Dedifferentiated amniotic fluid mesenchymal stem cell (primary cell): Measurements from ENCODE around the gene XIRP2.
"Not testable (repeated sequence)": the region's sequence is repeated elsewhere in the genome, so short reads cannot be mapped to it uniquely, and the experiment has no call there.

Source experiments
- DNase-seq: peaks from one replicate; pipeline ENCODE4 v3.0.0-alpha.2; 2016; ENCODE audit errors: extremely low spot score

The XIRP2 gene

DNA sequence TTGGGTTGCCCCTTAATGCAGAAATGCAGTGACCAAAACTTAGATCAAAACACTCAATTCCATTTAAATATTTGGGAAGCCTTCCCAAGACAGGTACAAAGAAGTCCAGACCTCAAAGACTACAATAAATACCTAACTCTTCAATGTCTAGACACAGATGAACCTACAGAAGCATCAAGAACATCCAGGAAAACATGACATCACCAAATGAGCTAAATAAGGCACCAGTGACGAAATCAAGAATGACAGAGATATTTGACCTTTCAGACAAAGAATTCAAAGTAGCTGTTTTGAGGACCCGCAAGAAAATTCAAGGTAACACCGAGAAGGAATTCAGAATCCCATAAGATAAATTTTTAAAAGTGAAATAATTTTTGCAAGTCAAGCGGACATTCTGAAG lies 140.2 kb downstream of the XIRP2 start:
- no peak for DNase-seq

DNA sequence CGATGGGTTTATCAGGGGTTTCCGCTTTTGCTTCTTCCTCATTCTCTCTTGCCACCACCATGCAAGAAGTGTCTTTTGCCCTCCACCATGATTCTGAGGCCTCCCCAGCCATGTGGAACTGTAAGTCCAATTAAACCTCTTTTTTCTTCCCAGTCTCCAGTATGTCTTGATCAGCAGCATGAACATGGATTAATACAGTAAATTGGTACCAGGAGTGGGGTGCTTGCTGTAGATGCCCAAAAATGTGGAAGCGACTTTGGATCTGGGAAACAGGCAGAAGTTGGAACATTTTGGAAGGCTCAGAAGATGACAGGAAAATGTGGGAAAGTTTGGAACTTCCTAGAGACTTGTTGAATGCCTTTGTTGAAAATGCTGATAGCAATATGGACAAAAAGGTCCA lies 146.7 kb downstream of the XIRP2 start:
- not testable (repeated sequence) for DNase-seq

DNA sequence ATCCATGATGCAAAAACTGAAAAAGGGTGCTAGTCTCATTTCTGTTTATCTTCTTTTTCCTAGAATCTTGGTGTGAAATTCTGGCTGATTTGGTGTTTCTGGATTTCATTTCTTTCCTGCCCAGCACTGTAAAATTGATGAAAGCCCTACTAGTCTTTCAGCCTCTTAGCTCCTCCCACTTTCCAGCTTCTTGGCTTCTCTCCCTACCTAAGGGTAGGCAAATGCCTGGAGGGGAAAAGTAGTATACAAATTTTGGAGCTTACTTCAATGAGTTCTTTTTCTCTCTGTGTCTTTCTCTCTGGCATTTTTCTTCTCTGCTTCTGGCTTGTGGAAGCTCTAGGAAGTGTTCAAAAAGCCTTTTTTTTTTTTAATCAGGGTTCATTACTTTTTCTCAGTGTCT lies 160.5 kb downstream of the XIRP2 start:
- DNase-seq, result no peak

DNA sequence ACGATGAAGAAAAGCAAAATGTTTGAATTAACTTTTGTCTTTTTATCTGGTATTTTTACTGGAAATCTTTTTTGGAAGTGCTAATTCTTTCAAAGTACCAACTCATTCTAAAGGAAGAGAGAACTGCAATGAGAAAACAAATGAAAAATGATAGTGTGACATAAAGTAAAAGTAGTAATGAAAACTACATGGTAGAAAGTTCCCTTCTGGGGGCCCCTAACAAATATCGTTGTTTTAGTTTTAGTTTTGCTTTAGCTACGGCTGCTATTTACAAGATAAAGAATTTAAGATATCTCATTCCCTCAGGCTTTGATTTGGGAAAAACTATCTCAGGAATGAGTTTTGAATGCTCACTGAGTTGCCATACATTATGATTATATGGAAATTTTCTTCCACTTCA lies 161.4 kb downstream of the XIRP2 start:
- DNase-seq, result no peak

DNA sequence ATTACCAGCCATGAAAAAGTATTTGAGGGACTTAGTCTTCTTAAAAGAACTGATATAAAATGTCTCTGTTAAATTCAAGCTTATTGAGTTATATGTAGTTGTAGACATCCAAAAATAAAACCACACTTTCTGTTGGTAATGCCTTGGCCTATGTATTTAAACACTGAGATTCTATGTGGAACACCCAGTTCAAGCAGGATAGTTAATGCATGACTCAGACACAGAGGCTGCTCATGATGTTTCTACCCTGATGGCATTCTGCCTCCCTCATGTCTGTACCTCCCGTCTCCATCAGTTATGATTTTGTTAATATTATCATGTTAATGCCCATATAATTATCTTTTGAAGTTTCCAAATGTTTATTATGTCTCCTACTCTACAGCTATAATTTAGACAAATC lies 164.5 kb downstream of the XIRP2 start:
- peak; percentile 51 for DNase-seq

DNA sequence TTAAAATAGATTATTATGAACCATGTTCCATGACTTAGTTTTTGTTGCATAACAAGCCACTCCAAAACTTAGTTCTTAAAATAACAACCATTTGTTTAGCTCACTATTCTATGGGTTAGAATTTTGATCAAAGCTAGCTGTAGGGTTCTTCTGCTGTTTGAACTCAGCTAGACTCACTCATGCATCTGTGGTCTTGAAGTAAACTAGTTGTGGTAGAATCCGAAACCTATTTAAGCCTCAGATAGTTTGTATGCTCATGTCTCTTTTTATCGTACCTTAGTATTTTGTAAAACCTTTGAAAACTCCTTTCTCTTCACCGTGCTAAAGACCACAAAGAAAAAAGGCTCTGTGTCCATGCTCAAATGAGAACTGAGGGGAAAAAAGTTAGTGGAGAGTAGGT lies 166.6 kb downstream of the XIRP2 start:
- DNase-seq, result no peak

DNA sequence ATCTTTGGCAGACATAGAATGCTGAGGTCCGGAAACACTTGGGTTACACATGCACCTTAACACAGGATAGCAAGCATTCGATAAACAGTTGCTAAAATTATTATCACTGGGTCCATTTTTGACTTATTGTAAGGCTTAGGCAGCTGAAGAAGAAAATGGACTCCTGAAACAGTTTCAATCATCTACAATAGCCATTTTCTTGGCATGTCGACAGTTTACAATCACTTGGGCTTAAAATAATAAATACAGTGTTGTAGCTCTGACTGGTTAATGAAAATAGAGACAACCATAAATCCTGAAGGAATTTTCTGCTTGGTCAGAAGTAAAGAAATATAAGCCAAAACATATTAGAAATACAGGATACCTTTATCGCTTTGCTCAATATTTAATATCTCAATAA lies 169.2 kb downstream of the XIRP2 start:
- DNase-seq, result no peak

DNA sequence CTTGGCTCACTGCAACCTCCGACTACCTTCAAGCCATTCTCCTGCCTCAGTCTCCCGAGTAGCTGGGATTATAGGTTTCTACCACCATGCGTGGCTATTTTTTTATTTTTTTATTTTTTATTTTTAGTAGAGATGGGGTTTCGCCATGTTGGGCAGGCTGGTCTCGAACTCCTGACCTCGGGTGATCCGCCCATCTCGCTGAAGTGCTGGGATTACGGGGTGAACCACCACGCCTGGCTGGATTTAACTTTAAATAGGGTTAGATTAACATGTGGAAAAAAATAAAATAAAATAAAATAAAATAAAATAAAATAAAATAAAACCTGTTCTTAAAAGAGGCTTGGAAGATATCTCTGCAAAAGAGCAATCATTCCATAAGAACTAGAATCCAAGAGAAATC lies 170.9 kb downstream of the XIRP2 start:
- no peak for DNase-seq

DNA sequence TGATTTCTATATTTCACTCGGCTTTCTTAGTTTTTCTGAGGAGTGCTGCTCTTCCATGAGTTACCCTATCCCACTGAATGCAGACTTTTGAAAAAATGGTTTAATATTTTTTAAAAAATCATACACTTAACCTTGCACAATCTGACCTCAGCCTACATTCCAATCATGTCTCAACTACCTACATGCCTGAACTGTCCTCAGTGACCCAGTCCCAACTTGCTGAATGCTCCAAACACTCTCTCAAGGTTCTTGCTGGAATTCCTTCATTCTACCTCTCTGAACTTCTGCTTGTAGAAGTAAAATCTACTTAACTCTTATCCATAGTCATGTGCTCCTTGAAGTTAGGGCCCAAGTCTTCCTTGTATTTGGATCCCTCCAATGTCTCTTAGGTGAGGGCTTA lies 181.6 kb downstream of the XIRP2 start:
- no peak for DNase-seq

DNA sequence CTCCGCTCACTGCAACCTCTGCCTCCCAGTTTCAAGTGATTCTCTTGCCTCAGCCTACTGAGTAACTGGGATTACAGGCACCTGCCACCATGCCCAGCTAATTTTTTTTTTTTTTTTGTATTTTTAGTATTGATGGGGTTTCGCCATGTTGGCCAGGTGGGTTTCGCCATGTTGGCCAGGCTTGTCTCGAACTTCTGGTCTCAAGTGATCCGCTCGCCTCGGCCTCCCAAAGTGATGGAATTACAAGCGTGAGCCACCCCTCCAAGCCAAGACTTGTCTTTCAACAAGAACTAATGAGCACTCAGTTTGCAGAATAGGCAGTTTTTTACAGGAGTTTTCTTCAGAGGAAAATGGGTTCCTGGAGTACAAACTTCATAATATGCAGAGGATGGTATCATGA lies 187.4 kb downstream of the XIRP2 start:
- DNase-seq, result not testable (repeated sequence)

DNA sequence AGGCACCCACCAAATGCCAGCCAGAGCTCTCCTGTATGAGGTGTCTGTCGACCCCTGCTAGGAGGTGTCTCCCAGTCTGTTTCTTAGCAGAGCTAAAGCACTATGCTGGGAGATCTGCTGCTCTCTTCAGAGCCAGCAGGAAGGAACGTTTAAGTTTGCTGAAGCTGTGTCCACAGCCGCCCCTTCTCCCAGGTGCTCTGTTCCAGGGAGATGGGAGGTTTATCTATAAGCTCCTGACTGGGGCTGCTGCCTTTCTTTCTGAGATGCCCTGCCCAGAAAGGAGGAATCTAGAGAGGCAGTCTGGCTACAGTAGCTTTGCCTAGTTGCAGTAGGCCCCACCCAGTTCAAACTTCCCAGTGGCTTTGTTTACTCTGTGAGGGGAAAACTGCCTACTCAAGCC lies 210.7 kb downstream of the XIRP2 start:
- DNase-seq, result not testable (repeated sequence)

DNA sequence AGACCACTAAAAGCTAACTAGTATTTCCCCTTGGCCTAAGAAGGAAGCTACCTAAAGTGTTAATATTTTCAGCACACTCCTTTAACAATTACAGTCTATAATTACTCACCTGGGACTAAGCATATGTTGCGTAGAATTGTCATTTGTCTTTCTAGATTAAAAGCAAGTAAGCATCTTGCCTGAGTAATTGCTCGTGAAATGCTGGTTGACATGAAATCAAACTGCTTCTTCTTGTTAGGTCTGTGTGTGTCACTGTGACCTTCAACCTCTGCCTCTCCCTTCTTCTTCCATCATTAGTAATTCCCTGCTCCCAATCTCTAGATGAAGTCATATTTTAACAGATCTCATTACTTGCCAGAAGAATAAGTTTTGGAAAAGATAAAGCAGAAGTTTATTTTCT lies 212.2 kb downstream of the XIRP2 start:
- DNase-seq, result no peak

DNA sequence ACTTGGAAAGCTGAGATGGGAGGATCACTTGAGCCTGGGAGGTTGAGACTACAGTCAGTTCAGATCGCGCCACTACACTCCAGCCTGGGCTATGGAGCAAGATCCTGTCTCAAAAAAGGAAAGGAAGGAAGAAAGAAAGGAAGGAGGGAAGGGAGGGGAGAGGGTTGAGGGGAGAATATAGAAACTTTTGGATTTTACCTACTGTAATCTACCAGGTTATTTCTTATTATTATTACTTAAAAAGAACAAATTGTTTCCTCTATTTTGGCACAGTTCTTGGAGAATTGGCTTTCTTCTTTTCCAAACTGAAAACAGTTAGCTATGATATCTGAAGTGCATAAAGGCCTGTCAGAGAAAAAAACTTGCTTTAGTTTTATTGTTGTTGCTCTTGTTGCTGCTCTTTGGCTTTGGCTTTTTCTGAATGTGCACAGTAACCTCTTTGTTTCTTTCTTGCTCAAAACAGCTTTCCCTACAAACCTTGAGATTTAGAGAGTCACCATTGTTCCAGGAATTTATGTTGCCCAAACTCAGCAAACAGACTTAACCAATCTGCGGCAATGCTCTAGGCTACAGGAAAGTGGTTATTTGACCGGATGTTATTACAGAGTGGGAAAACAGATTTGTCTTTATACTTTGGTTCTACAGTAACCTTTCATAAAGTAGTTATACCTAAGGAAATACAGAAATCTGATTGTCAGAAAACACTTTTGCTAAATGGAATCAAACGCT lies 214.9 kb downstream of the XIRP2 start:
- no peak for DNase-seq

DNA sequence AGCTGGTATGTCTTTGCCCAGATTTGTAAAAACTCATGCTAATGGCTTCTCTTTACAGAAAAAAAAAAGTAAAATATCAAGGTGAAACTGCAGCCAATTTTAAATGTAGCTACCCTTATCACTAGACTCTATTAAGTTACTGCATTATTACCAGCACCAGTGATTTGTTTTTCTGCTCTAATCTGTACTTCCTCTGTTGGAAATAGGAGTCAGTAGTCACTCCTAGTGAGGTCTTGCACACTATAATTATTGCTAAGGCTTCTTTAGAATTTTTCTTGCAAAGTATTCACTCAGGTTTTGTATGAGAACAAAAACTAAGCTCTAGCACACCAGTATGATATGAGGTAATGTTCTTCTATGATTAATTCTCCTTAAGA lies 215.5 kb downstream of the XIRP2 start:
- DNase-seq, result no peak

DNA sequence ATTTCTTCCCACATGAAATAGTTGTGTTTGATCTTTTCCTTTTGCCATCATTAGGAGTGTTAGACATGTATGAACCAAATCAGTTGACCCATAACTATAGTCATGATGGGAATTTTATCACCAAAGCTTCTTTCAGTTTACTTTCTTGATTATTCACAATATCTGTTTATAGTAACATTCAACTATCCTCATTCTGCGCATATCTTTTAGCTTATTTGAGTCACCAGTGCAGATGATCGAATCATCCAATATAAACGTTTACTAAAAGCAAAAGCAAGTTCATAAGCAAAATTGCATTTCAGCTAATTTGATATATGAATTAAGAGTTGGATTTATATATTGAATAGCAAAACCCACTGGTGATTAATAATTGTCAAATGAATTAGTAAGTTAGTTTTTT lies 216.4 kb downstream of the XIRP2 start:
- DNase-seq, result no peak

DNA sequence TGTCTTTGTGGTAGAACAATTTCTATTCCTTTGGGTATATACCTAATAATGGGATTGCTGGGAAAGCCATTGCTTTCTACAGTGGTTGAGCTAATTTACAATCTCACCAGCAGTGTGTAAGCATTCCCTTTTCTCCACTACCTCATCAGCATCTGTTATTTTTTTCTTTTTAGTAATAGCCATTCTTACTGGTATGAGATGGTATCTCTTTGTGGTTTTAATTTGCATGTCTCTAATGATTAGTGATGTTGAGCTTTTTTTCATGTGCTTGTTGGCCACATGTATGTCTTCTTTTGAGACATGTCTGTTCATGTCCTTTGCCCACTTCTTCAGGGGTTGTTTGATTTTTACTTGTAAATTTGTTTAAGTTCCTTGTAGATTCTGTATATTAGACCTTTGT lies 221.4 kb downstream of the XIRP2 start:
- DNase-seq, result not testable (repeated sequence)

DNA sequence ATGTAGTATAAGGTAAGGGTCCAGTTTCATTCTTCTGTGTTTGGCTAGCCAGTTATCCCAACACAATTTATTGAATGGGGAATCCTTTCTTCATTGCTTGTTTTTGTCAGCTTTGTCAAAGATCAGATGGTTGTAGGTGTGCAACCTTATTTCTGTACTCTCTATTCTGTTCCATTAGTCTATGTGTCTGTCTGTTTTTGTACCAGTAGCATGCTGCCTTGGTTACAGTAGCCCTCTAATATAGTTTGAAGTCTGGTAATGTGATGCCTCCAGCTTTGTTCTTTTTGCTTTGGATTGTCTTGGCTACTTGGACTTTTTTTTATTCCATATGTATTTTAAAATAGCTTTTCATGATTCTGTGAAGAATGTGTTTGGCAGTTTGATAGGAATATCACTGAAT lies 222.1 kb downstream of the XIRP2 start:
- DNase-seq, result no peak

DNA sequence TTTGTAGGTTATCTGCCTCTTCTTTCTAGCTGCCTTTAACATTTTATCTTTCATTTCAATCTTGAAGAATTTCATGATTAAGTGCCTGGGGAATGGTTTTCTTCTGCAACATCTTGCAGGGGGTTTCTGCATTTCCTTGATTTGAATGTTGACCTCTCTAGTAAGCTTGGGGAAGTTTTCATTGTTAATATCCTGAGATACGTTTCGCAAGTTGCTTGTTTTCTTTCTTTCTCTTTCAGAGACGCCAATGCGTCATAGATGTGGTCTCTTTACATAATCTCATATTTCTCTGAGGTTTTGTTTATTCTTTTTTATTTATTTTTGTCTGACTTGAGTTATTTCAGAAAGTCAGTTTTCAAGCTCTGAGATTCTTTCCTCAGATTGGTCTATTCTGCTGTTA lies 225.7 kb downstream of the XIRP2 start:
- DNase-seq, result no peak

DNA sequence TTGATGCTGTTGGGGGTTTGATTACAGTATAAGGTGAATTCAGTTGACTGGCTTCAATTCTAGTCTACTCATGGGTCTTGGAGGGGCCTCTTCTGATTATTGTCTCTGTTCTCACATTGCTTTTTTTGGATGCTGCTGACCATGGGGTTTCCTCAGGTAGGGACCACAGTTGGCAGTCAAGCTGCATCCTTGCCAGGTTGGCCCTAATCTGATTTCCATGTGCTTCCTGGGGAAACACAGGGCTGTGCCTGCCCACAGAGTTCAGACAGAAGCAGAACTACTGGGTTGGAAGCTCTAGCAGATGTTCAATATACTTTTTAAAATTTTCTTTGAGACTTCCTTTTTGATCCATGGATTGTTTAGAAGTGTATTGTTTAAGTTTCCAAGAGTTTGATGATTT lies 227.3 kb downstream of the XIRP2 start:
- DNase-seq, result no peak

DNA sequence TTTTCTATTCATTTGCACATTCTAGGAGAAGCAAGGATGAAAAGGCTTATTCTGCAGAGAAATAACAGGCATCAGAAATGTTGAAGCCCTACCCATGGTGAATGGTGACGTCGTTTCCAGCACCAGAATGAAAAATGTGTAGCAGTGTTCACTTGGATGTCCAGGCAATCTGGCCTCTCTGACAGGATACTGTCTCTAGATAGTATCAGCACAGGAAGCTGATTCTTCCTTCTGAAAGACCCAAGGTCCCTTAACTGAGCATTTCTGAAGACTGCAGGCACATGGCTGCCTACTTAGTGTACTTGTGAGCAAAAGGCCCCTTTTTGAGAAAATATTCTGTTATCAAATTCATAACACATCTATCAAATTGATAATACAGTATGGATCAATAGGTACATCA lies 234.1 kb downstream of the XIRP2 start:
- no peak for DNase-seq

DNA sequence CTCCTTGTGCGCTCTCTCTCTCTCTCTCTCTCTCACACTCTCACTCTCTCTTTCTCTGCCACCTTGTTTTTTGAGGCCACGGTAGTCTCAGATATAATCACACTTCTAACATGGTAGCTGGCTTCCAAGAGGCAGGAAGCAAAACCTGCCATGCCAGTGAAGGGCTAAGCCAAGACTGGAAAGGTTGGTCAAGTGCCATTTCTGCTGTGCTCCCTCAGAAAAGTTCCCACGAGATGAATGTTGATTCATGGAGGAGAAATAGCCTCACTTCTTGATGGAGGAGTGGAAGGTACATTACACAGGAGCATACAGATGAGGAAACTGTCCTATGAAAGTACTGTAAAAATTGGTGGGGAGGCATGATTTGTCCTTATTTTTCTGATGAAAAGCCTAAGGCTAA lies 237.9 kb downstream of the XIRP2 start:
- no peak for DNase-seq

DNA sequence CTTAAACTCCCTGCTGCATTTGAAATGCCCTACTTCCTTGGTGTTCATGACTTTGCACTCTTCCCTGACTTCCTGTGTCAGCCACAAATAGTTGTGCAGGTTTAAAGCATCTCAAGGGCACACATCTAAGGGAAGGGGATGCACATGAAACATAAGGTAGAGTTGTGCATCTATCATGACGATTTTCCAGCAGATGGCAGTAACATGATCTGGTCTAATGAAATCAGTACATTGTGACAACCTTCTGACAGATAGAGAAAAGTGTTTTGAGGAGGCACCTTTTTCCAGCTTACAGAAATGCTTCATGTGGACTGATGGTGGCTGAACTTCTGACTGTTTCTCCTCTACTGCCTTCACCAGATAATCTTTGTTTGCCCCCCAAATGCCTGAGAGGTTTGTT lies 238.9 kb downstream of the XIRP2 start:
- no peak for DNase-seq

DNA sequence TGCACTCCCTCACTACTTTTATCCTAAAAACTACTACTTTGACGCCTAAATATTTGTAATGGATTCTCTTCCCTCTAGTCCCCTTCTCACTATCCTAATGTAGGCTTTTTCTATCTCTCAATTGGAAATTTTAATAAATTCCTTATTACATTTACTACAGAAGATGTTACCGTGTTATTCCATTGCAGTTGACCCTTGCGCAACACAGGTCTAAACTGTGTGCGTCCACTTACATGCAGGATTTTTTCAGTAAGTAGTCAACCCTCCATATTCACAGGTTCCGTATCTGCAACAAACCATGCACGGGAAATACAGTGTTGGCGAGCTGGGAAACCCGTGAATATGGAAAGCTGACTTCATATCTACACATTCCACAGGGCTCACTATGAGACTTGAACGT lies 239.8 kb downstream of the XIRP2 start:
- DNase-seq, result no peak

DNA sequence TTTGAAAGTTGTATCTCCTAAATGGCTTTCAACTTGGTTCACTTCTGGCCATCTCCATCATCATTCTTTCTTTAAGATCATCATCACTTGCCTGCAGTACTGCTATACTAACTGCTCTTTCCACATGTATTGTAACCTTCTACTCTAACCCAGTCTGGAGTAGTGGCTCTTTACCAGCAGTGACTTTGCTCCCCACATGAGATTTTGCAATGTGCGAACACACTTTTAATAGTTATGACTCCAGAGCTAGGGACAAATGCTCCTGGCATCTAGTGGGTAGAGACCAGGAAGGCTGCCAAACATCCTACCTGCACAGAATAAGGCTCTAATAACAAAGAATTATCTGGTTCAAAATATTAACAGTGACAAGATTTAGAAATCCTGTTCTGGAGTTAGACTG lies 243.8 kb downstream of the XIRP2 start:
- DNase-seq, result no peak
